HEK293 (cell line): ENCODE data around the gene GAGE10.

Experiments used
- CTCF ChIA-PET: fragments of 350-600 bp; formaldehyde crosslinking; extraction: SDS; loops from one replicate; lab custom pipeline; 2021; ENCODE audit warnings: antibody characterized with exemption; lab: Yijun Ruan, JAX
- POLR2A ChIA-PET: fragments of 300-600 bp; formaldehyde crosslinking; extraction: SDS; loops from one replicate; lab custom pipeline; 2020; ENCODE audit warnings: antibody characterized with exemption, inconsistent platforms; lab: Yijun Ruan, JAX
- H3K27ac ChIP-seq: fragments of 200-500 bp; sonication (Bioruptor generic); 2 replicates; pipeline ENCODE4 v1.5.1; 2014; ENCODE audit warnings: low read depth, low read length, control low read depth, inconsistent platforms; ENCODE audit errors: extremely low read depth
- H3K36me3 ChIP-seq, 2 experiments: fragments of 200-500 bp in 1 of 2; sonication (Bioruptor generic) in 1 of 2; 1 replicate in 1 of 2; 2 replicates in 1 of 2; pipeline ENCODE4 v1.5.1; 2014 to 2017; ENCODE audit warnings: inconsistent platforms in 2 of 2, low read length in 2 of 2; ENCODE audit not compliant: control insufficient read depth in 2 of 2, insufficient read depth in 1 of 2
- H3K4me1 ChIP-seq: fragments of 200-500 bp; sonication (Bioruptor generic); 2 replicates; pipeline ENCODE4 v1.5.1; 2014; ENCODE audit warnings: mild to moderate bottlenecking, low read length, inconsistent platforms; ENCODE audit not compliant: control insufficient read depth, insufficient read depth
- H3K4me3 ChIP-seq: 2 replicates; pipeline ENCODE4 v1.5.1; 2011; ENCODE audit warnings: low read depth, mild to moderate bottlenecking, control low read depth, low read length, moderate library complexity
- H3K9me3 ChIP-seq: fragments of 200-500 bp; sonication (Bioruptor generic); 2 replicates; pipeline ENCODE4 v1.5.1; 2014; ENCODE audit warnings: low read depth, low read length, inconsistent platforms; ENCODE audit not compliant: control insufficient read depth, insufficient read depth
- MZF1 ChIP-seq: fragments of 450-650 bp; formaldehyde crosslinking; IDR thresholded peaks from 2 replicates; pipeline ENCODE4 v1.5.1; 2017; ENCODE audit warnings: missing biosample characterization, missing genetic modification characterization, borderline replicate concordance
- OVOL3 ChIP-seq: fragments of 450-650 bp; formaldehyde crosslinking; IDR thresholded peaks from 2 replicates; pipeline ENCODE4 v1.5.1; 2016; ENCODE audit warnings: missing biosample characterization, missing genetic modification characterization
- ZBTB17 ChIP-seq: fragments of 450-650 bp; formaldehyde crosslinking; IDR thresholded peaks from 2 replicates; pipeline ENCODE4 v1.5.1; 2016; ENCODE audit warnings: missing biosample characterization, missing genetic modification characterization
- ZBTB7A ChIP-seq: fragments of 450-650 bp; formaldehyde crosslinking; IDR thresholded peaks from 2 replicates; pipeline ENCODE4 v1.5.1; 2016; ENCODE audit warnings: low read depth, missing biosample characterization, missing genetic modification characterization
- ZBTB8A ChIP-seq: fragments of 450-650 bp; formaldehyde crosslinking; IDR thresholded peaks from 2 replicates; pipeline ENCODE4 v1.5.1; 2016; ENCODE audit warnings: missing biosample characterization, missing genetic modification characterization
- ZFHX2 ChIP-seq: fragments of 450-650 bp; formaldehyde crosslinking; conservative IDR thresholded peaks from 2 replicates; pipeline ENCODE4 v1.5.1; 2016; ENCODE audit warnings: missing biosample characterization, missing genetic modification characterization
- ZFP41 ChIP-seq: fragments of 450-650 bp; formaldehyde crosslinking; IDR thresholded peaks from 2 replicates; pipeline ENCODE4 v1.5.1; 2016; ENCODE audit warnings: missing biosample characterization, missing genetic modification characterization, borderline replicate concordance
- ZNF121 ChIP-seq: fragments of 450-650 bp; formaldehyde crosslinking; IDR thresholded peaks from 2 replicates; pipeline ENCODE4 v1.5.1; 2016; ENCODE audit warnings: missing biosample characterization, missing genetic modification characterization
- ZNF214 ChIP-seq: fragments of 450-650 bp; formaldehyde crosslinking; IDR thresholded peaks from 2 replicates; pipeline ENCODE4 v1.5.1; 2017; ENCODE audit warnings: missing biosample characterization, mild to moderate bottlenecking, missing genetic modification characterization, borderline replicate concordance
- ZNF248 ChIP-seq: fragments of 450-650 bp; formaldehyde crosslinking; IDR thresholded peaks from 2 replicates; pipeline ENCODE4 v1.5.1; 2017; ENCODE audit warnings: missing biosample characterization, missing genetic modification characterization
- ZNF266 ChIP-seq: fragments of 450-650 bp; formaldehyde crosslinking; IDR thresholded peaks from 2 replicates; pipeline ENCODE4 v1.5.1; 2016; ENCODE audit warnings: missing biosample characterization, missing genetic modification characterization, low read depth
- ZNF280D ChIP-seq: fragments of 450-650 bp; formaldehyde crosslinking; IDR thresholded peaks from 2 replicates; pipeline ENCODE4 v1.5.1; 2016; ENCODE audit warnings: missing biosample characterization, missing genetic modification characterization
- ZNF350 ChIP-seq: fragments of 450-650 bp; formaldehyde crosslinking; IDR thresholded peaks from 2 replicates; pipeline ENCODE4 v1.5.0; 2017; ENCODE audit warnings: missing biosample characterization, mild to moderate bottlenecking, missing genetic modification characterization
- ZNF354C ChIP-seq: fragments of 450-650 bp; formaldehyde crosslinking; IDR thresholded peaks from 2 replicates; pipeline ENCODE4 v1.5.1; 2016; ENCODE audit warnings: missing biosample characterization, missing genetic modification characterization, low read depth, borderline replicate concordance
- ZNF423 ChIP-seq: fragments of 450-650 bp; formaldehyde crosslinking; IDR thresholded peaks from 2 replicates; pipeline ENCODE4 v1.5.1; 2016; ENCODE audit warnings: missing biosample characterization, missing genetic modification characterization
- ZNF433 ChIP-seq: fragments of 450-650 bp; formaldehyde crosslinking; IDR thresholded peaks from 2 replicates; pipeline ENCODE4 v1.5.1; 2016; ENCODE audit warnings: missing biosample characterization, missing genetic modification characterization, low read depth
- ZNF513 ChIP-seq: fragments of 450-650 bp; IDR thresholded peaks from 2 replicates; pipeline ENCODE4 v1.5.1; 2018; ENCODE audit warnings: missing biosample characterization, missing genetic modification characterization
- ZNF544 ChIP-seq: fragments of 450-650 bp; formaldehyde crosslinking; IDR thresholded peaks from 2 replicates; pipeline ENCODE4 v1.5.0; 2017; ENCODE audit warnings: missing biosample characterization, missing genetic modification characterization
- ZNF558 ChIP-seq: fragments of 450-650 bp; formaldehyde crosslinking; IDR thresholded peaks from 2 replicates; pipeline ENCODE4 v1.5.1; 2016; ENCODE audit warnings: missing biosample characterization, missing genetic modification characterization
- ZNF600 ChIP-seq: fragments of 450-650 bp; formaldehyde crosslinking; IDR thresholded peaks from 2 replicates; pipeline ENCODE4 v1.5.1; 2016; ENCODE audit warnings: missing biosample characterization, missing genetic modification characterization
- ZNF677 ChIP-seq: fragments of 450-650 bp; IDR thresholded peaks from 2 replicates; pipeline ENCODE4 v1.5.0; 2018; ENCODE audit warnings: missing biosample characterization, mild to moderate bottlenecking, missing genetic modification characterization, moderate library complexity
- ZNF707 ChIP-seq: fragments of 450-650 bp; formaldehyde crosslinking; IDR thresholded peaks from 2 replicates; pipeline ENCODE4 v1.5.1; 2016; ENCODE audit warnings: missing biosample characterization, missing genetic modification characterization
- TF ChIP-seq, protein P1 (sequence below): fragments of 450-650 bp; formaldehyde crosslinking; IDR thresholded peaks from 2 replicates; pipeline ENCODE4 v1.5.1; 2016; ENCODE audit warnings: missing biosample characterization, missing genetic modification characterization
- TF ChIP-seq, protein P2 (sequence below): fragments of 450-650 bp; formaldehyde crosslinking; IDR thresholded peaks from 2 replicates; pipeline ENCODE4 v1.5.1; 2016; ENCODE audit warnings: missing biosample characterization, missing genetic modification characterization, low read depth
- TF ChIP-seq, protein P3 (sequence below): fragments of 450-650 bp; formaldehyde crosslinking; IDR thresholded peaks from 2 replicates; pipeline ENCODE4 v1.5.1; 2016; ENCODE audit warnings: missing biosample characterization, missing genetic modification characterization

The GAGE10 gene

DNA sequence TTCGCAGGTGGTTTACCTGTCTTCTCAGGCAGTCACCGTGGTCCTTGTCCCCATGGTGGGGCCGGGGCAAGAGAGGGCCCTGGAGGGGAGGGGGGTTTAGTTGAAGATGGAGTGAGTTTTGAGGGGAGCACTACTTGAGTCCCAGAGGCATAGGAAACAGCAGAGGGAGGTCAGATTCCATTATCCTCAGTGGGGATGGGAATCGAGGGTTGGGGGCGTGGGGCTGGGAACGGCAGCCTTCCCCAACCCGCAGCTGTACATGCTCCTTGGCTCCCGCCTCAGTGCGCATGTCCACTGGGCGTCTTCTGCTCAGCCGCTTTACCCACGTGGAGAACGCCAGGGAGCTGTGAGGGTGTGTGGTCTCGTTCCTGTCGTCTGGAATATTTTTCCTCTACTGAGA, at the start of gene GAGE10:
Gene GAGE10 (plus strand): TSS at position 301 of the 400 bp plus-strand sequence. CDS start 1,214 bp downstream, outside the sequence.
- H3K4me3 ChIP-seq, result no peak within 1 kb of the TSS
- ChIA-PET CTCF (no interaction called here), POLR2A (no interaction called here)
- no peak within 1 kb of the TSS for H3K27ac ChIP-seq
- no peaks in the 10 kb centered on the region for H3K4me1 ChIP-seq
- no peaks in the 10 kb centered on the region for H3K9me3 ChIP-seq
- no peak for TF ChIP-seq ZNF354C
- TF ChIP-seq ZNF558 (tag by site-specific recombination), result no peak
- TF ChIP-seq ZNF677, result no peak
- TF ChIP-seq, protein P1, sequence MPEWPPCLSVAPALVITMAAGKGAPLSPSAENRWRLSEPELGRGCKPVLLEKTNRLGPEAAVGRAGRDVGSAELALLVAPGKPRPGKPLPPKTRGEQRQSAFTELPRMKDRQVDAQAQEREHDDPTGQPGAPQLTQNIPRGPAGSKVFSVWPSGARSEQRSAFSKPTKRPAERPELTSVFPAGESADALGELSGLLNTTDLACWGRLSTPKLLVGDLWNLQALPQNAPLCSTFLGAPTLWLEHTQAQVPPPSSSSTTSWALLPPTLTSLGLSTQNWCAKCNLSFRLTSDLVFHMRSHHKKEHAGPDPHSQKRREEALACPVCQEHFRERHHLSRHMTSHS (tag by site-specific recombination), result no peak
- no peak for TF ChIP-seq ZNF433 (tag by site-specific recombination)
- TF ChIP-seq ZNF266, result no peak
- TF ChIP-seq ZNF707 (tag by site-specific recombination), result no peak
- TF ChIP-seq ZNF544 (tag by site-specific recombination), result no peak
- TF ChIP-seq ZFHX2 (tag by site-specific recombination), result no peak
- no peak for TF ChIP-seq ZNF214
- TF ChIP-seq ZNF513 (tag by site-specific recombination), result no peak
- no peak for TF ChIP-seq ZBTB8A
- TF ChIP-seq ZNF350 (tag by site-specific recombination), result no peak
- TF ChIP-seq ZNF280D, result no peak
- no peak for TF ChIP-seq ZNF248
- no peak for TF ChIP-seq ZNF600
- TF ChIP-seq ZBTB7A (tag by site-specific recombination), result no peak
- no peak for TF ChIP-seq MZF1 (tag by site-specific recombination)
- TF ChIP-seq ZNF423 (tag by site-specific recombination), result no peak
- no peaks in the 10 kb centered on the region for H3K36me3 ChIP-seq

GRCh38 chrX:49254639-49255038, 48.8 kb upstream of the GAGE10 start:
- Histone ChIP-seq H3K9me3 (no peaks in the 10 kb centered on the region), H3K4me3 (no peak overlapping the region), H3K27ac (no peak overlapping the region), H3K36me3 (no peaks in the 10 kb centered on the region), H3K4me1 (no peaks in the 10 kb centered on the region)
- TF ChIP-seq OVOL3 (tag by site-specific recombination) (no peak), ZNF121 (no peak), ZFP41 (tag by site-specific recombination) (no peak), ZBTB17 (no peak)
- TF ChIP-seq, protein P2, sequence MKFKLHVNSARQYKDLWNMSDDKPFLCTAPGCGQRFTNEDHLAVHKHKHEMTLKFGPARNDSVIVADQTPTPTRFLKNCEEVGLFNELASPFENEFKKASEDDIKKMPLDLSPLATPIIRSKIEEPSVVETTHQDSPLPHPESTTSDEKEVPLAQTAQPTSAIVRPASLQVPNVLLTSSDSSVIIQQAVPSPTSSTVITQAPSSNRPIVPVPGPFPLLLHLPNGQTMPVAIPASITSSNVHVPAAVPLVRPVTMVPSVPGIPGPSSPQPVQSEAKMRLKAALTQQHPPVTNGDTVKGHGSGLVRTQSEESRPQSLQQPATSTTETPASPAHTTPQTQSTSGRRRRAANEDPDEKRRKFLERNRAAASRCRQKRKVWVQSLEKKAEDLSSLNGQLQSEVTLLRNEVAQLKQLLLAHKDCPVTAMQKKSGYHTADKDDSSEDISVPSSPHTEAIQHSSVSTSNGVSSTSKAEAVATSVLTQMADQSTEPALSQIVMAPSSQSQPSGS (tag by site-specific recombination), result no peak
- TF ChIP-seq, protein P3, sequence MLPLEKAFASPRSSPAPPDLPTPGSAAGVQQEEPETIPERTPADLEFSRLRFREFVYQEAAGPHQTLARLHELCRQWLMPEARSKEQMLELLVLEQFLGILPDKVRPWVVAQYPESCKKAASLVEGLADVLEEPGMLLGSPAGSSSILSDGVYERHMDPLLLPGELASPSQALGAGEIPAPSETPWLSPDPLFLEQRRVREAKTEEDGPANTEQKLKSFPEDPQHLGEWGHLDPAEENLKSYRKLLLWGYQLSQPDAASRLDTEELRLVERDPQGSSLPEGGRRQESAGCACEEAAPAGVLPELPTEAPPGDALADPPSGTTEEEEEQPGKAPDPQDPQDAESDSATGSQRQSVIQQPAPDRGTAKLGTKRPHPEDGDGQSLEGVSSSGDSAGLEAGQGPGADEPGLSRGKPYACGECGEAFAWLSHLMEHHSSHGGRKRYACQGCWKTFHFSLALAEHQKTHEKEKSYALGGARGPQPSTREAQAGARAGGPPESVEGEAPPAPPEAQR (tag by site-specific recombination), result no peak
- ChIA-PET CTCF (no interaction called here), POLR2A (no interaction called here)
